K562 (cell line): ENCODE data around the gene PDLIM7. TPM values are rescaled to one million over a fixed set of nuclear protein-coding genes. Genes with fewer than 3 reads are reported as not detected.

Source experiments
- ATAC-seq: fragments of 200-7000 bp; cut with Tn5 transposase; 3 replicates; pipeline ENCODE4 v1.9.1; 2020; ENCODE audit warnings: moderate library complexity
- BruUV-seq: library from RNA; stranded (reverse); fragments of 400-500 nt; replicated peaks from 2 replicates; lab custom pipeline; 2021; lab: Mats Ljungman, UMichigan
- CTCF ChIA-PET: fragments of 300-600 bp; formaldehyde crosslinking; extraction: SDS; loops from one replicate; lab custom pipeline; 2021; ENCODE audit warnings: low intra/inter-chr PET ratio; lab: Yijun Ruan, JAX
- POLR2A ChIA-PET: fragments of 300-600, 350-650 bp; sonication (Branson Sonifier 250); formaldehyde crosslinking; extraction: SDS; loops from one replicate; lab custom pipeline; 2021; ENCODE audit warnings: antibody characterized with exemption, inconsistent platforms; lab: Yijun Ruan, JAX
- DNase-seq, 4 experiments: peaks; one replicate each; pipeline versions ENCODE4 v3.0.0 to v3.0.0-alpha.2; 2011 to 2018; ENCODE audit warnings: low spot score in 3 of 4, mixed read lengths in 3 of 4; ENCODE audit errors: extremely low read depth in 1 of 4
- FAIRE-seq: peaks from 2 replicates; lab custom pipeline; 2011; peaks lifted over from hg19 to GRCh38; lab: Jason Lieb, UNC
- H2AFZ ChIP-seq: 2 replicates; pipeline ENCODE4 v1.6.0; 2011; ENCODE audit warnings: low read depth, low read length, control low read depth, inconsistent platforms
- H3K27ac ChIP-seq: fragments of 200-600 bp; 3 replicates; pipeline ENCODE4 v1.8.0; 2011; ENCODE audit warnings: low read depth, mild to moderate bottlenecking, control low read depth, inconsistent platforms, low read length, moderate library complexity, mixed read lengths; ENCODE audit errors: extremely low read depth
- H3K27me3 ChIP-seq, 2 experiments: fragments of 300-600 bp in 1 of 2; 2 replicates in 1 of 2; 3 replicates in 1 of 2; pipeline versions ENCODE4 v1.6.0 to v1.8.0; 2011; ENCODE audit warnings: inconsistent platforms in 2 of 2, low read length in 2 of 2, mild to moderate bottlenecking in 1 of 2, mixed read lengths in 1 of 2, moderate library complexity in 1 of 2; ENCODE audit not compliant: control insufficient read depth in 2 of 2, insufficient read depth in 2 of 2
- H3K36me3 ChIP-seq: fragments of 300-600 bp; 3 replicates; pipeline ENCODE4 v1.8.0; 2011; ENCODE audit warnings: mild to moderate bottlenecking, low read length, inconsistent platforms; ENCODE audit not compliant: control insufficient read depth, insufficient read depth
- H3K4me1 ChIP-seq, 2 experiments: fragments of 200-600 bp in 1 of 2; replicated peaks in 1 of 2; 2 replicates in 1 of 2; 3 replicates in 1 of 2; pipeline versions ENCODE4 v1.5.1 to v1.8.0; 2011; ENCODE audit warnings: inconsistent platforms in 2 of 2, low read length in 2 of 2, mild to moderate bottlenecking in 1 of 2, mixed read lengths in 1 of 2, moderate library complexity in 1 of 2; ENCODE audit not compliant: control insufficient read depth in 2 of 2, insufficient read depth in 2 of 2
- H3K4me2 ChIP-seq: 2 replicates; pipeline ENCODE4 v1.6.1; 2011; ENCODE audit warnings: low read length, control low read depth, inconsistent platforms, mixed read lengths; ENCODE audit not compliant: insufficient read depth
- H3K4me3 ChIP-seq: fragments of 200-600 bp; sonication (generic), shearing (Covaris generic); 2 replicates; pipeline ENCODE4 v1.5.1; 2016; ENCODE audit warnings: control low read depth, inconsistent platforms
- H3K79me2 ChIP-seq: fragments of 200-600 bp; 3 replicates; pipeline ENCODE4 v1.8.0; 2011; ENCODE audit warnings: low read length, inconsistent platforms; ENCODE audit not compliant: control insufficient read depth, insufficient read depth
- H3K9ac ChIP-seq, 2 experiments: 2 replicates each; pipeline versions ENCODE4 v1.6.0 to v1.6.1; 2011; ENCODE audit warnings: low read depth in 2 of 2, low read length in 2 of 2, control low read depth in 1 of 2, inconsistent platforms in 1 of 2, mild to moderate bottlenecking in 1 of 2, mixed read lengths in 1 of 2; ENCODE audit not compliant: insufficient read depth in 1 of 2
- H3K9me1 ChIP-seq: one replicate; pipeline ENCODE4 v1.6.0; 2011; ENCODE audit warnings: inconsistent platforms, mild to moderate bottlenecking, low read length, moderate library complexity; ENCODE audit not compliant: control insufficient read depth, insufficient read depth
- H3K9me3 ChIP-seq: replicated peaks from 2 replicates; pipeline ENCODE4 v1.5.1; 2011; ENCODE audit warnings: low read depth, low read length, inconsistent platforms; ENCODE audit not compliant: control insufficient read depth, insufficient read depth
- H4K20me1 ChIP-seq: replicated peaks from 2 replicates; pipeline ENCODE4 v1.6.1; 2011; ENCODE audit warnings: low read length, inconsistent platforms, mixed read lengths; ENCODE audit not compliant: control insufficient read depth, insufficient read depth
- HDAC8 ChIP-seq: fragments of 450-650 bp; IDR thresholded peaks from 2 replicates; pipeline ENCODE4 v1.6.1; 2016; ENCODE audit warnings: mild to moderate bottlenecking, missing genetic modification characterization, moderate library complexity, missing compliant biosample characterization
- KDM4B ChIP-seq, 2 experiments: fragments of 450-650 bp in 1 of 2; sonication (generic) in 1 of 2; IDR thresholded peaks; 2 replicates each; pipeline ENCODE4 v1.6.1; 2016 to 2017; ENCODE audit warnings: borderline replicate concordance in 2 of 2, antibody characterized with exemption in 1 of 2, low read depth in 1 of 2, mild to moderate bottlenecking in 1 of 2
- NFIC ChIP-seq: fragments of 450-650 bp; IDR thresholded peaks from 2 replicates; pipeline ENCODE4 v1.6.1; 2017; ENCODE audit warnings: mild to moderate bottlenecking, inconsistent platforms
- PTTG1 ChIP-seq: fragments of 450-650 bp; IDR thresholded peaks from 2 replicates; pipeline ENCODE4 v1.6.1; 2016; ENCODE audit warnings: low read depth, mild to moderate bottlenecking, missing genetic modification characterization, missing compliant biosample characterization
- SNIP1 ChIP-seq: fragments of 450-650 bp; IDR thresholded peaks from 2 replicates; pipeline ENCODE4 v1.7.1; 2017; ENCODE audit warnings: low read depth, mild to moderate bottlenecking
- SNRNP70 ChIP-seq: fragments of 200-400 bp; formaldehyde crosslinking; optimal IDR thresholded peaks from 2 replicates; pipeline ENCODE3; 2017; ENCODE audit warnings: low read depth, low read length
- SP1 ChIP-seq: sonication (generic); formaldehyde crosslinking; IDR thresholded peaks from 2 replicates; pipeline ENCODE4 v1.8.1; 2022; ENCODE audit warnings: mild to moderate bottlenecking, missing genetic modification reagents
- STAT5A ChIP-seq: IDR thresholded peaks from 2 replicates; pipeline ENCODE4 v1.6.1; 2012; ENCODE audit warnings: low read length, inconsistent platforms, borderline replicate concordance
- ZNF551 ChIP-seq: fragments of 250-450 bp; sonication (Bioruptor Pico); IDR thresholded peaks from 2 replicates; pipeline ENCODE4 v1.5.0; 2021; ENCODE audit warnings: mild to moderate bottlenecking, moderate library complexity
- WGBS: fragments of 100-300 bp; shearing (Covaris generic); methylation state at CpG from one replicate; pipeline ENCODE4 v1.1.6; 2016; ENCODE audit warnings: low coverage, mixed read lengths; ENCODE audit not compliant: insufficient coverage; ENCODE audit errors: missing lambda C conversion rate; 5-methylcytosine and 5-hydroxymethylcytosine counted together
- in situ Hi-C: fragments of 300-500 bp; cut with MboI; formaldehyde crosslinking; loops from 4 replicates; pipeline ENCODE4 v1.15.0; 2018; ENCODE audit warnings: inconsistent platforms, mixed read lengths
- intact Hi-C: fragments of 100-400 bp; cut with micrococcal nuclease; formaldehyde crosslinking; loops from 2 replicates; pipeline ENCODE4 v1.14.2; 2022
- polyA plus RNA-seq, 8 experiments: library from polyadenylated mRNA; depleted of rRNA in 4 of 8; stranded (reverse) in 5 of 8; unstranded in 3 of 8; fragments of >200 nt; fragmentation: Nextera tagmentation in 2 of 8; fragmentation: Illumina TruSeq in 1 of 8; extraction: Ambion mirVana in 2 of 8; extraction: Trizol in 1 of 8; gene quantifications; 2 replicates each; pipeline versions ENCODE4 v1.2.1 to v1.2.3, GENCODE V29; 2011 to 2014; ENCODE audit warnings: inconsistent platforms in 1 of 8, missing spikeins in 1 of 8
- total RNA-seq, 7 experiments: library from RNA; depleted of rRNA in 6 of 7; stranded (reverse); fragments of >200 nt in 6 of 7; fragmentation: Illumina TruSeq in 2 of 7; extraction: Trizol in 2 of 7; gene quantifications; 2 replicates each; pipeline versions ENCODE4 v1.2.1 to v1.2.3, GENCODE V29; 2011 to 2021; ENCODE audit warnings: low replicate concordance in 1 of 7
- TF ChIP-seq, protein P1 (sequence below): sonication (generic); formaldehyde crosslinking; IDR thresholded peaks from 2 replicates; pipeline ENCODE4 v1.8.0; 2022; ENCODE audit warnings: mild to moderate bottlenecking, low read depth, missing genetic modification reagents
- TF ChIP-seq, protein P2 (sequence below): fragments of 250-450 bp; sonication (Bioruptor Pico); IDR thresholded peaks from 2 replicates; pipeline ENCODE4 v1.8.0; 2021; ENCODE audit warnings: borderline replicate concordance, mild to moderate bottlenecking, moderate library complexity; ENCODE audit not compliant: poor library complexity, severe bottlenecking
- TF ChIP-seq, protein P3 (sequence below): sonication (generic); formaldehyde crosslinking; IDR thresholded peaks from 2 replicates; pipeline ENCODE4 v1.9.0; 2022; ENCODE audit warnings: mild to moderate bottlenecking, missing genetic modification reagents

The PDLIM7 gene
- total and polyA plus RNA-seq, 9 of the 15 experiments (the other 6 are each of a cell fraction or from before 2014, with no cell fraction given): 2.1 to 124 (median 32.6) TPM

DNA sequence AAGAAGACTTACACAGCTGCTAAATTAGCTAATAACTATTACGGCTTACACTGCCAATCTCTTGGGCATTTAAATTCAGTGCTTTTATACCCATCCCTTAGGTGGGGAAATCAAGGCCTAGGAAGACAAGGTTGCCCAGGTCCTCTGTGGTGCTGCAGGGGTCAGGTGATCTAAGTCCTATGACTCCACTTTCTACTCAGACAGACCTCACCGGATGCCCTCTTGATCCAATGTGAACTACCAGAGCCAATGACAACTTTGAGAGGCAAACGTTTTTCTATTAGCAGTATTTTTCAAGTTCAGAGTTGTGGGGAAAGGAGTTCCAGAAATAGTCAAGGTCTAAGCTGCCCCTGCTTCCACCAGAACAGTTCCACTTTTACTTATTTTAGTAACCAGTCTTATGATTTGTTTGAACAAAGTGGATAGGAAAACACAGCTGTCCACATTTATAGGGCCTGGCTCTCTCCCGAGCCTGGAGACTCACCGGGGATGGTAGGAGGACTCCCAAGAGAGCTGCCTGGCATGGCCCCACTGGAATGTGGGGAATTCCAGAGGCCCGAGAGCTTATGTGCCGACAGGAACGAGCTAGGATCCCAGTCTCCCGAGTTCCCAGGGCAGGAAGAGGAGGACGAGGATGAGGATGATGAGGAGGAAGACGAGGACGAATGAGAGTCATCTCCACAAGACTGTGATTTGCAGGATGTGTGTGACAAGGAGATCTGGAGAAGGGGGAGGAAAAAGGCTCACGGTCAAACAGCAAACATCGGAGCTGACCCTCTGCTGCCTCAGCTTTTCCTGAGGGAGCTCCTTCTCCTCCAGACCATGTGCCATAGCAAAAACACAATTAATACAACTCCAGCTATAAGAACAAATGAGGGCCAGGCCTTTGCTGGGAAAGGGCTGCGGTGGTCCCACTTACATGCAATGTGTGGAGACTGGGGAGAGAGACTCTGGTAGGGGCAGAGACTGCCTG lies 40.3 kb upstream of the PDLIM7 start:
- H4K20me1 ChIP-seq: 0 out of 2 replicates have a peak, but pooled peaks cover 3% of the 10 kb centered on the region
- 75% methylated on average over 15 of the region's 15 CpGs for WGBS
- H3K4me1 ChIP-seq: no peaks in the 10 kb centered on the region
- intact Hi-C loops: no loop called here
- no peak for TF ChIP-seq ZNF551
- TF ChIP-seq, protein P1, sequence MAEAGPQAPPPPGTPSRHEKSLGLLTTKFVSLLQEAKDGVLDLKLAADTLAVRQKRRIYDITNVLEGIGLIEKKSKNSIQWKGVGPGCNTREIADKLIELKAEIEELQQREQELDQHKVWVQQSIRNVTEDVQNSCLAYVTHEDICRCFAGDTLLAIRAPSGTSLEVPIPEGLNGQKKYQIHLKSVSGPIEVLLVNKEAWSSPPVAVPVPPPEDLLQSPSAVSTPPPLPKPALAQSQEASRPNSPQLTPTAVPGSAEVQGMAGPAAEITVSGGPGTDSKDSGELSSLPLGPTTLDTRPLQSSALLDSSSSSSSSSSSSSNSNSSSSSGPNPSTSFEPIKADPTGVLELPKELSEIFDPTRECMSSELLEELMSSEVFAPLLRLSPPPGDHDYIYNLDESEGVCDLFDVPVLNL (CRISPR knock-in tag): no peak
- no peak for TF ChIP-seq PTTG1
- no peak for TF ChIP-seq HDAC8 (tag)
- no peak for TF ChIP-seq SNIP1
- no peak for TF ChIP-seq SNRNP70
- no peak for TF ChIP-seq SP1 (CRISPR knock-in tag)
- TF ChIP-seq NFIC: no peak
- TF ChIP-seq STAT5A: no peak
- TF ChIP-seq, protein P2, sequence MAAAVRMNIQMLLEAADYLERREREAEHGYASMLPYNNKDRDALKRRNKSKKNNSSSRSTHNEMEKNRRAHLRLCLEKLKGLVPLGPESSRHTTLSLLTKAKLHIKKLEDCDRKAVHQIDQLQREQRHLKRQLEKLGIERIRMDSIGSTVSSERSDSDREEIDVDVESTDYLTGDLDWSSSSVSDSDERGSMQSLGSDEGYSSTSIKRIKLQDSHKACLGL: no peak
- TF ChIP-seq, protein P3, sequence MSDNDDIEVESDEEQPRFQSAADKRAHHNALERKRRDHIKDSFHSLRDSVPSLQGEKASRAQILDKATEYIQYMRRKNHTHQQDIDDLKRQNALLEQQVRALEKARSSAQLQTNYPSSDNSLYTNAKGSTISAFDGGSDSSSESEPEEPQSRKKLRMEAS: no peak
- no peak for TF ChIP-seq KDM4B (IDR thresholded peaks at IDR 0.05; ENCODE audit: borderline replicate concordance in 2 of 2, low read depth in 1 of 2)
- ATAC-seq: no peak
- no peak overlapping the region for H2AFZ ChIP-seq
- H3K36me3 ChIP-seq: peaks cover 88% of the 10 kb centered on the region; the same call in 2 of the 3 replicates
- no peaks in the 10 kb centered on the region for H3K9me1 ChIP-seq
- ChIA-PET CTCF (interaction anchor here (0.6 kb wide), 1 partner anchor 12 kb away, joined by 3 read pairs; no protein-coding TSS in a partner anchor), POLR2A (interaction anchor here (0.6 to 1.4 kb wide), 6 partner anchors 9 to 603 kb away, joined by 3 to 7 read pairs (median 4); no protein-coding TSS in a partner anchor)
- peaks cover 11% of the 10 kb centered on the region; the same call in 2 of the 3 replicates for H3K79me2 ChIP-seq
- in situ Hi-C loops: no loop called here
- no peaks in the 10 kb centered on the region for H3K9me3 ChIP-seq
- H3K4me3 ChIP-seq: no peak overlapping the region
- no peak overlapping the region for H3K4me2 ChIP-seq
- no peak overlapping the region for H3K9ac ChIP-seq
- BruUV-seq: no TSS peak
- no peak for FAIRE-seq
- DNase-seq: no peak
- no peaks in the 10 kb centered on the region for H3K27me3 ChIP-seq
- no peak overlapping the region for H3K27ac ChIP-seq
